Occipital lobe (tissue), 2 donors: Measurements from ENCODE around the gene S100A13. TPM values are rescaled to one million over a fixed set of nuclear protein-coding genes. Genes with fewer than 3 reads are reported as not detected.

Source experiments
- DNase-seq: peaks from one replicate; lab custom pipeline; 2025; lab: John Stamatoyannopoulos, UW
- total RNA-seq: library from RNA; depleted of rRNA; stranded (reverse); fragments of >200 nt; gene quantifications from one replicate; pipeline ENCODE4 v1.2.3, GENCODE V29; 2014

The S100A13 gene
- total RNA-seq, 1 donor from 2014 or later = 5.3 TPM

GRCh38 chr1:153627715-153628626 lies 666 bp upstream of the S100A13 start, which contains the start of gene S100A1:
Gene S100A1, plus strand, starts transcription at chr1:153628434. Its CDS starts 2,088 bp downstream, at chr1:153630522.
- DNase-seq = peak; percentile 43

DNA sequence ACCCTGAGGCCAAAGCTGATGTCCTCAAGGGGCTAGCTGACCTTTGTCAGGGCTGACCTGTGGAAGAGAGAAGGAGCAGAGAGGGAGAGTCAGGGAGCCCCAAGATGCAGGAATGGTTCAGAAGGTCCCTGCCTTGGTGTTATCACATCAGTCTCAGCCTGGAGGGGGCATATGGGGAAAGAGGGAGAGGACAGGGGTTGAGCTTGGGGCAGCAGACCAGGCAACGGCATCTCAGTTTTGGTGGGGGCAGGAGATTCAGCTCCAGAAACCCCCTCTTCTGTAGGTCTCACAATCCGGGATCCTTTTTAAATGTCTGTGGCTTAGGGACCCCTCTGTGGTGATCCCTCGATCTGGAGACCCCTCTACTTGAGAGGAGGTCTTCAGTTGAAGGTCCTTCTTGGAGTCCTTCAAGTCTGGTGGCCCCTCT lies 815 bp downstream of the S100A13 start:
- no peak for DNase-seq

GRCh38 chr1:153624965-153625611 lies 2.2 kb downstream of the S100A13 start:
- DNase-seq = no peak

- no peak for DNase-seq
Measured at GRCh38 chr1:153623101-153623500, 4.2 kb downstream of the S100A13 start.

DNA sequence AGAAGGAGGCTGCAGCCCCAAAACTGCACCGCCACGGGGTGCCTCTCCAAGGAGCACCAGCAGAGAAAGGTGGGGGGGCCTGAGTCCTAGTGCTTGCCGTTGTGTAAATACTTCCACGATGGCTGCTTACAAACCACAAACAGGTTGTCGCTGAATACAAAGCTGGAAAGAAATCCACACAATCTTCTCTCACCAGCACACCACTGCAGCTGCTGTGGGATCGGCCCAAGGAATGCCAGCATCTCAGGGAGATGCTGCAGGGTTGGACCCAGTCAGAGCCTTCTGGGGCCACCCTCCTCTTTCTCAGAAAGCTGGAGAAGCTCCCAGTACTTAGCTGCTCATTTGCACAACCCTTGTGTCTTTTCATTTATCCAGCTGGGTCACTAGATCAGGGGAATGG lies 8.1 kb downstream of the S100A13 start:
- no peak for DNase-seq

DNA sequence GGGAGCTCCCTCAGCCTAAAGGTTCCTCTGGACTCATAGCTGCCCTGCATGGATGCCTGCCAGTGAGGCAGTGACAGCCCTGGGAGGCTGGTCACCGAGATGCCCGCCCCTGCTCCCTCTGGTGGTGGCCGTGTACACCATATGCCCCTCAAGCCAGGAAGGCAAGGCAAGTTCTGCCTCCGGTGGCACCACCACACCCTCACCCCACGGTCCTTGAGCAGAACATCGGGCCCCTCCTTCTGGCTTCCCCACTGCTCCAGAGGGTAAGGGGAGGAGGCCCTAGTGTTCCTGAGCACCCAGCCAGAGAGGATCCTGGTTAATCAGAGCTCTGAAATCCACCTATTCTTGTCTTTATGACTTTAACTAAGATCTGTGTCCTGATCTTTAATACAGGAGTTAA lies 9.6 kb downstream of the S100A13 start:
- DNase-seq = no peak

DNA sequence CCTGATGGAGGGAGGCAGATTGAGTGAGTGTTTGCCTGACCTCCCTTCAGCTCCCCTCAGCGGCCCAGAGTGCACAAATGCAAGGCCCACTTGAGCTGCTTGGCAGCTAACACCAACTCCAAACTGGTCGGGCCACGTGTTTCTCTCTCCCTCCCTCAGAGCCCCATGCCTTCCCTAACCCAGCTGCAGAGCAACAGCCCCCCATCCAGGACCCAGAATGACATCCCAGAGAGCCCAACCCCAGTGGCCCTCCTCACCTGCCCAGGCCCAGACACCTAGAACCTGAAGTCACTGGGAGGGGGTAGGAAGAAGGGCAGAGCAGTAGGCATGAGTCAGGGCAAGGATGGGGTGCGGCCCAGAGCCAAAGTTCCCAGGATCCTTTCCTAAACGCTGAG lies 10.4 kb downstream of the S100A13 start:
- DNase-seq = no peak

GRCh38 chr1:153616144-153616916 lies 11.0 kb downstream of the S100A13 start, which contains the start of gene S100A14:
Gene S100A14, minus strand, starts transcription at chr1:153616325. Its CDS starts 467 bp downstream, at chr1:153615858.
- DNase-seq = no peak

DNA sequence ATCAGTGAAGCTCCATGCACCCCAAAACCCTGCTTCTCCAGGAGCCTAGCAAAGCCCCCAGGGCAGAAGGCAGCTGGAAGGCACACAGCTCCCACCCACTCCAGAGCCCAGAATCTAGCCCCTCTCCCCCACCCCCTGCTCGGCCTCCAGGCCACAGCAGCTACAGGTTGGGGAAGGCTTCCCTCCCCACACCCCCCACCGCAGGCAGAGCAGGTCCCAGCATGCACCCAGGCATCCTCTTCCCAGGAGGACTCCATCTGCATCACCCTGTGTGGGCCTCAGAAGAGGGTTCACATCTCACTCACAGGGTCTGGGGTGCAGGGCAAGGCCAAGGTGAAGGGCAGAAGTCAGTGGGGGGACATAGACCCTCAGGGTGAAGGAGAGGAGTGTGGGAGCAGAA lies 11.9 kb downstream of the S100A13 start:
- DNase-seq = no peak

DNA sequence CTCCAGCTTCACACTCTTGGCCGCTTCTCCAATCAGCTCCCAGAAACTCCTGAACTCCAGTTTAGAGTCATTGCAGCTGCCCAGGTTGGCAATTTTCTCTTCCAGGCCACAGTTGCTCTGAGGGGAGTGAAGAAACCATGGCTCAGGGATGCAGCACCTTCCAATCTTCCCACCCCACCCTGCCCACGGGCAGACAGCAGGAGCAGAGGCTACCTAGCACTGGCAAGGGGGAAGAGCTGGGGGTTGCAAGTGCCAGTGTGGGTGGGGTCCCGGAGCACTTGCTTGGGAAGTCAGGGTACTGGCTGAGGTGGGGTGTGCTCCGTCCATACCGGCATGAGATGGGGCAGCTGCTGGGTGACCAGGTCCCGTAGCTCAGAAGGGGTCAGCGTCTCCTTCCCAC lies 12.4 kb downstream of the S100A13 start:
- no peak for DNase-seq

DNA sequence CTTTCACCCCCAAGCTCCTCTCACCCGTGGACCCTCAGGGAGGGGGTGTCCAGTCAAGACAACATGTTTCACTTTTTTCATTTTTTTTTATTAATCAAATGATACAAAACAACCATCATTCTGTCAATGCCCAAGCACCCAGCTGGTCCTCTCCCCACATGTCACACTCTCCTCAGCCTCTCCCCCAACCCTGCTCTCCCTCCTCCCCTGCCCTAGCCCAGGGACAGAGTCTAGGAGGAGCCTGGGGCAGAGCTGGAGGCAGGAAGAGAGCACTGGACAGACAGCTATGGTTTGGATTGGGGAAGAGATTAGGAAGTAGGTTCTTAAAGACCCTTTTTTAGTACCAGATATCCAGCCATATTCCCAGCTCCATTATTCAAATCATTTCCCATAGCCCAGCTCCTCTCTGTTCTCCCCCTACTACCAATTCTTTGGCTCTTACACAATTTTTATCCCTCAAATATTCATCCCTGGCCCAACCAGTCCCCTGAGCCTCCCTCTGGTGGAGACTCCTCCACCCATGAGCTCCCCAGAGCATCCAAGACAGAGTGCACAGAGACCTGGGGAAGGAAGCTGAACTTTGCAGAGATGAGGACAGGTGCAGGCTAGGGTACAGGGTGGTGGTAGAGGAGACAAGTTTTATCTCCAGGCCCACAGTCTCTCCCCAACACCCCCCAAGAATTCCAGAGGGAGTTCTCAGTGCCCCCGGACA lies 13.0 kb downstream of the S100A13 start:
- no peak for DNase-seq

DNA sequence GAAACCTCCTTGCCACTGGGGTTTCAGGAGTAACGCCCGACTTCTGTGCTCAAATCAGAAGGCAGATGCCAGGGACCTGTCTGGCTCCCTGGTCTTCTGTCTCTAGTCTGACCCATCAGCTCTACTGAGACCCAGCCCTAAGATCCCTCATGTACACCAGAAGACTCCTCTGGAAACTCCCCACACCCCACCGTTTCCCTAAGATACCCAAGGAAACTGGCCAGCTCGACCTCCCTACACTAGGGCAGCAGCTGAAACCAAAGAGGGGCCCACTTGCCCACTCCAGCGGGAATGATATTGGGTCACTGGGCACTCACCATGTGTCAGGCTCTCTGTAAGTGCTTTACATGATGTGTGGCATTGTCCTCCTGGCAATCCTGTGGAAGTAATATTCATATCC lies 13.9 kb downstream of the S100A13 start:
- no peak for DNase-seq

DNA sequence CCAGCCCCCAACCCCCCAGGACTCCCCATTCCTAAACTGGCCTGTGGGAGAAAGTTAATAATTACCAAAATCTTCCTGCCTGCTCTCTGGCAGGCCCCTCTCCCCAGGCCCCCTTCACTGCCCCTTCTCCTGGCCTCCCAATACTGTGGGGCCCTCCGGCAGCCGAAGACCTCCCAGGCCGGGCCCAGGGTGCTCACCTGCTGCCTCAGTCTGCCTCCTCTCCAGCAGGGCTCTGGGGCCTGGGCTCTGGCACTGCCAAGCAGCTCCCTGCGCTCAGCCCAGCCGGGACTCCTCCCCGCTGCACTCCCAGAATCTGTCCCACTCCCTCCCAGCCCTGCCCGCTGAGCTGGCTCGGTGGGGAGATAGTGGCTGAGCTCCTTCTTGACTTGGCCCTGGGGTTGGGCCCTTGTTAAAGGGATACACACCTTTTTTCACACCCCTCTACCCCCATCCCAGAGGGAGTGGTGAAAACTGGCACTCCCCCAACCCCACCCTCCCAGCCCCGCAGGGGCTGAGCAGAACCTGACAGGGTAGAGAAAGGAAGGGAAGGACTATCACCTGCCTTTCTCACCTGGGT lies 14.5 kb downstream of the S100A13 start, which contains the start of gene S100A16:
TSS of gene S100A16 (minus strand) at position 383 of the 577 bp plus-strand sequence. CDS start 4,986 bp downstream, outside the sequence.
- no peak for DNase-seq

GRCh38 chr1:153612111-153612754 lies 15.1 kb downstream of the S100A13 start:
- DNase-seq = no peak

DNA sequence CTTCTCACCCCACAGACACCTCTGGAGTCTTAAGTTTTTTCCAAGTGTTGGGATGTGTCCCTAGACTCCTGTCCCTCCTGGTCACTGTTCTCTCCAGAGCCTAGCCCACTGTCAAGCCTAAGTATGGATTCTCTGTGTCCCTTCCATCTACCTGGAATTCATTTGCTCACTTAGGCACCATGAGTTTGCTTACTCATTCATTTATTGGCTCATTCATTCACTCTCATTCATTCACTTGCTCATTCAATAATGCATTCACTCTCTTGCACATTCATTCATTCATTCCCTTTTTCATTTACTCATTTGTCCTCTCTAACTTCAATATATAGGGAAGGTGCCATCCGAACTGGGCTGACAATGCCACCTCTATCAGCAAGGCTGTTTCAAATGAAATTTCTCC lies 15.9 kb downstream of the S100A13 start:
- no peak for DNase-seq

DNA sequence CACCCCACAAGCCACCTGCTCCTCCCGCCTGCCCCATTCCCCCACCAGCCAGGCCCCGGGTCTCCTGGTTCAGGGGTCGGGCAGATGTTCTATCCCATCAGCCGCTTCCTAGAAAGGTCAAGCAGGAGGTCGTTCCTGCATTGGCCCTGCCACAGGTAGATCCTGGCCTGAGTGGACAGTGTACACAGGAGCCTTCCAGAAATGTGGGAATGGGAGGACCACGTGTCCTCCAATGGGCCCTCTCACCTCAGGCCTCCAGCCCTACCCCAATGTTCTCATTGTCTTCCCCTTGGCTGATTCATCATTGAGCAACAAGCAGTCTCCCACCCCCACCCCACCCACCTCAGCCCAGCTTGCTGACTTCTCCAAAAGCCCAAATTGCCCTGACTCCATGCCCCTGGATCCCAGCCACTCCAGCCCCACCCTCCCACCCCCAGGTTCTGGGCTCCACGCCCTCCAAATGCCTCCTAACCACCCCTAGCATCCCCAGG lies 16.4 kb downstream of the S100A13 start:
- DNase-seq = no peak

DNA sequence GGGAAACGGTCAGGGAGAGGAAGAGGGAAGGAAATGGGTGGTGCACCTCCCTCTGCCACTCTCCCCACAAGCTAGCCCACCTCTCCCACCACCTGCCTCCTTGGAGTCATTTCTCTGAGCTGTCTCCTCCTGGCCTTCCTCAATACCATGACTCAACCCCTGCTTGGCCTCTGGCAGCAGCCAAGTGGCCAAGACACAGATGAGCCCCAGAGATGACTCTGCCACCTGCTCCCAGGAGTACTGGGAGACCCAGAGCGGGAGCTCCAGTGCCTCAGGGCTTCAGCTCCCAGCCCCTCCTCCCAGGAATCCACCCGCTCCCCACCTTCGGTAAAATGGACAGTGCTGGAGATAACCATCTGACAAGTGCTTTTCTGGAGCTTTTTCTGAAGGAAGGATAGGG lies 17.0 kb downstream of the S100A13 start:
- DNase-seq = no peak

DNA sequence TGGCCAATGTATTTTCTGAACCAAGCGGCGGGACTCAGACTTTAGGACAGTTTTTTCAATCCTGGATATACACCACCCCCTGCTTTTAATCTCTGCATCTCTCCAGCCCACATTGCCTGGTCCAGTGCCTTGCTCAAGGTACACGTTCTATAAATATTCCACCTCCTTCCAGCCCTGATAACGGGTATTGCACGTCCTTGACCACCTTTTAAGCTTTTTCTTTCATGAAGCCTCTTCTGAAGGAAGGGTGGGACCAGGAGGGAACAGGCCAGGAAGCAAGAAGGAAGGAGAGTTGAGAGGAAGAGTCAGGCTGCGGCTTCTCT lies 17.8 kb downstream of the S100A13 start:
- no peak for DNase-seq

DNA sequence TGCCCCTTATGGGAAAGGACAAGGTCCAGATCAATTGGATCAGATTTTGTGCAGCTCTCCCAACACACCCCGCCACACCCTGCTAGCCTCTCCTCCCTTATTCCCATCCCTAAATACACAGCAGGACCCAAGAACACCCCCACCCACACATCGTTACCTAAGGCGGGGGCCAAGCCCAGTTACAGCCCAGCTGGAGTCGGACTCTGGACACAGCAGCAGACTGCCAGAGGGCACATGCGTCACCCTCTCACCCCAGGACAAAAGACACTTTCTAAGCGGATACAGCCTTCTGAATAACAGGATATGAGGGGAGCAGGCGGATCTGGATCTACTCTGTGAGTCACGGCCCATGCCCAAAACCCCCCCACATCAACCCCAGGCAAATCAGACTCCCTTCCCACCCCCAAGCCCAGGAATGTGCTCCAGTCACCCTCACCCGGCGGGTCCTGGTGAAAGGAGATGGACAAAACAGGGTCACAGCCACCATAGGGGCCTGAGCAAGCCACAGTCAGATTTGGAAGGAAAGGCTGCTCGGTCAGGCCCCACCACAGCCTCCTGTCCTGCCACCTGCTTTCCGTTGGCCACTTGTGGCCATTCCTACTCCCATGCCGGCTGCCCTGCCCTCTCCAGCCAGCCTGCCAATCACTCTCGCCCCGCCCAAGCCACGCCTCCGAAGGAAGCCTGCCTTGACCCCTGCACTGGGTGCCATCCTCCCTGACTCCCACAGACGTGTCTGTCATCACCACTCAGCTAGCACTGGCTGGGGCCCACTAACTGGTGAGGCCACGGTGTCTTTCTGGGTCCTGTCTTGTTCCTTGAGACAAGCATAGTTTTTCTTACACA lies 18.3 kb downstream of the S100A13 start:
- DNase-seq = peak; percentile 69
